NCI-H526 (cell line): ENCODE measurements around the gene PTPN14.
"Not testable (repeated sequence)": the region's sequence is repeated elsewhere in the genome, so short reads cannot be mapped to it uniquely, and the experiment has no call there.

Experiments
- DNase-seq, 2 experiments: peaks; one replicate each; lab custom pipeline; 2025; lab: John Stamatoyannopoulos, UW

The PTPN14 gene

DNA sequence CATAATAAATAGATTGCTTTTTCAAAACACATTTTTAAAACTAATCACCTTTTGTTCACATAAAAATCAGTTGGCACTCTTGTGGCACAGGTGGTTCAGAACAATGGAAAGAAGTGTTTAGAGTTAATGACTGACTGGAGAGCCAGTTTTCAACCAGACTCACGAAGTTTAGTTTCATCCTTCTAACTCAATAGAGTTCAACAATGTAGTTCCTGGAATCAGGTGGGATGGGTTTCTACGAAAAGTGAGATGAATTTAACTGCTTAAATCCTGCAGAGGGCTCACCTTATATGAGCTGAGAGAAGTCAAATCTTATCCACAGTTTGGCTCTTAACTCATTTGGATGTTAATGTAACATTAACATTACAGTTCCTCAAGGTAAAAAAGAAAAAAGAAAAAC is 153.9 kb downstream of the PTPN14 start:
- no peak for DNase-seq

DNA sequence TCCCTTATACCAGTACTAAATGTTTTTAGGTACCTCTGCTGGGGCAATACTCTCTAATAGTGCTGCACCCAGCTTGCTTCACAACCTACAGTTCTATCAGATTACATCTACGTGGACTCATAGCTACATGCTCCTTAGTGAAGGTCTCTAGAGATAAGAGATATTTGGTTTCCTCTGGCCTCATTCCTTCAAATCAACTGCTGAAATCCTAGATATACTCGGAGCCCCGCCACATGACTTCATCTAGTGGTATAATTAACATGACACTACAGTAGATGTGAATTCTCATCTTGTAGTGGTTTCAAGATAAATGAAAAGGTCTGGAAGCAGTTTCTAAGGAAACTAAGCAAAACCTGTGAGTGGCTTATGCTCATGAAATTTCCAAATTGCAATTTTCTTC is 155.1 kb downstream of the PTPN14 start:
- no peak for DNase-seq

DNA sequence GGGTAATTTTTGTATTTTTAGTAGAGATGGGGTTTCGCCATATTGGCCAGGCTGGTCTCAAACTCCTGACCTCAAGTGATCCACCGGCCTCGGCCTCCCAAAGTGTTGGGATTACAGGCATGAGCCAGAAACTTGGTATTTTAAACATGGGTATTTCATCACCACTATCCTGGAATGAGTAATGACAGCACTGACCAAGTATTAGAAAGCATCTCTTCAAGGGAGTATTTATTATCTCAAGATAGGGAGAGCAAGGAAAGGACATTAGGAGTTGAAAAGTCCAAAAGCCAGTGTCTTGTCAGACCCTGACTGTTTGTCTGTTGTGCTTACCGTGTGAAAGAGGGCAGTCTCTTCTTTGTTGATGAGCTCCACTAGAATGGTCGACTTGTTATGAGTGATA is 156.8 kb downstream of the PTPN14 start:
- not testable (repeated sequence) for DNase-seq

DNA sequence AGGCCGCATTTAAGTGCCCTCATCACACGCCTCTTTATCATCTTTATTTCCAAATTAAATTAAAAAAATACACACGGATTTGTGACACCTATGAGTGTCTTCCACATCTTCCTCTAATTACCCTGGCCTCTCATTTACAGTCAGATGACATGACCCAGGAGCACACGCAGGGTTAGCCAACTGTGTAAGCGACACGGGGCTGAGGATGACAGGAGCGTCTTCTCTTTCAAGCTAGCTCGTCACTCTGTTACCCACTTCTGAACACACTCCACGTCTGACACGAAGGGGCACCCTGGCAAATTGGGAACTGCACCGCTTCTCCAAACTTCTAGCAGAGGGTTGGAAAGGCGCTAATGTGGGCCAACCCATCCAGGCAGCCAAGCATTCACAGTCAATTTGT is 158.3 kb downstream of the PTPN14 start:
- no peak for DNase-seq

DNA sequence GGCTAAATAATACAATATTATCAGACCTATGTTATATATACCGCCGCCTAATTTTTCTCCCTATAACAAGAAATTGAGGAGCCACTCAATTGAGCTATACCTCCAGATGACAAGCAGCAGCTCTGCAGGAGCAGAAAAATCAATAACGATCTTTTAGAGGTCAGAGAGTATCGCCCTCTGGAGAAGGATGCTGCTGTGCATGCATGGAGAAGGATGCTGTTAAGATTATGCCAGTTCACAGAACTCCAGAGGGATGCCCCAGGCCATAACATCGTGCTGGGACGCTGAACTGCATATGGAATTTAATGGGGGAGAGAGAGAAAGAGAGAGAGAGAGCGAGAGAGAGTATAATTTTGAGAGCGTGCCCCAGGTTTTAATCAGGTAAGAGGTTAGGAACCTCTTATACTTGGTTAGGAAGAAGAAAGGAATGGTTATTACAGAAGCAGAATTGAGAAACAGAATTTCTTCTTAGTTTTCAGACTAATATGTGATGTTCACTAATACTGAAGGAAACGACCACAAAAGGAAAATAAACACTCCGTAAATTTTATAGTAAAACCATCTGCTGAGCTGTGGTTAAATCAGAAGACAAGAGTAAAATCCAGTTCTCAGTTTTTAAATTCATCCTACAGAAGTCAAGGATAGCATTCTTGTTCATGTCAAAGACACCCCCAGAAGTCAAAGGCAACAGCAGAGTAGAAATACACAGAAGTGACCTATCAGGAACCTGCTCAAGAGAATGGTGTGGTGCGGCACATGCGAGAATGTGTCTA is 159.3 kb downstream of the PTPN14 start:
- no peak for DNase-seq

DNA sequence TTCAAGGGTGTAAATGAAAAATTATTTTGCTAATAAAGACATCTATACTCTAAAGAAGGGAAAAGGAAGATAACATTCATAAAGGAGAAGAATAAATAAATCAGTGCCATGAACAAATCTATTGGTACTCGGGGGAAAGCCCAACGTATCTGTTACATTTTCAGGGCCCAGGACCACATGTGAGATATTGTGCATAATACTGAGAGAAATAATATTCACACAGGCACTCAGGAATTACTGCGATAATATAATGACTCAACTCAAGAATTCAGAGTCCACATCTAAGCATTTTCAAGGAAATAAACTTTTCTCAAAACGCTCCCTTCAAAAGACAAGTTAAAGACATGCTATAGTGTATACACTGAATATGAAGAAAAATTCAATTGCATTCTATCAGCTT is 161.7 kb downstream of the PTPN14 start:
- DNase-seq: no peak

DNA sequence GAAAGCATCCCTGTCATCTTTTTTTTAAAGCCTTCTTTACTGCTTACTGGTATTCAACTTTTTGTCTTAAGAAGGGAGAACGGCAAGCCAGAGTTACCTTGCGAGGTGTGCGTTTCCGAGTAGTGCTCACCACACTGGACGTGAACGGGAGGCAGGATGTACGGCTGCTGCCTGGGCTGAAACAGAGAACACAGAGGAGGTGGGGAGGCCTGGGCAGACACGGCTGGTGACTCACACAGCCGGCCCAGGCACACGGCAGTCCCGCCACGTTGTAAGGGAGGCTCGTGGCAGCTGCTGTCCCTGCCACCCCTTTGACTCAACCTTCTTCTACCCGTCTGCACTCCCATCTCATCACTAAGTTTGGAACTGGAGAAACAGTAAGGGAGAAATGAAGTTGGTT is 164.7 kb downstream of the PTPN14 start:
- DNase-seq: no peak

DNA sequence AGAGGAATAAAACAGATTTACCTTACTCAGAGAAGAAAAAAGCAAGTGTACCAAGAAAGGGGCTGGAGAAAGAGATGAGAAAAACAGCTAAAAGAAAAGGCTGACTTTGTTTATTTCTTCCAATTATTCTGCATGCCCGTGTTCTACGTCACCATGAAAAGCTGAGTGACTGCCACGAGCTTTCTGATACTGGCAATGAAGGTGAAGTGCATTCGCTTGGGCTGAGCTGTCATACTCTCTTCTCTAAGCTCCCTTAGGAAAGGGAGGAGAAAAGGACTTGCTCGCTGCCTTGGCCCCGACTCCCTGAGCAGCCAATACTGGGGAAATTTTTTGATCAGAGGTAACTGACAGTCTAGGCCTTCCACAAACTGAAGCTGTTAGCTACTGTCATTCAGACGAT is 165.1 kb downstream of the PTPN14 start:
- no peak for DNase-seq

DNA sequence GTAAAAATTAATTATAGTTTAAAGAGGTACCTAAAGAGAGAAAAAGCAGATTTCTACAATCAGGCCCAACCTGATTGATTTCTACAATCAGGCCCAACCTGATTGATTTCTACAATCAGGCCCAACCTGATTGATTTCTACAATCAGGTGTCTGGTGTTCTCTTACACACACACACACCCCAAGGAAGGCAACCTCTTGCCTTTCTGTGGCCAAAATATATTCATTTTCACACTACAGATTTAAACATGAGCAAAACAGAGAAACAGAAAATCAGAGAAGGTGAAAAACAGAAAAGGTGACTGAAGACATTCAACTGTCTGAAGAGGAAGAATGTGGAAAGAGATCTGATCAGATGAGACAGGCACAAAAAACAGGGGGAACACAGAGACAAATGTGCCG is 166.0 kb downstream of the PTPN14 start:
- no peak for DNase-seq

DNA sequence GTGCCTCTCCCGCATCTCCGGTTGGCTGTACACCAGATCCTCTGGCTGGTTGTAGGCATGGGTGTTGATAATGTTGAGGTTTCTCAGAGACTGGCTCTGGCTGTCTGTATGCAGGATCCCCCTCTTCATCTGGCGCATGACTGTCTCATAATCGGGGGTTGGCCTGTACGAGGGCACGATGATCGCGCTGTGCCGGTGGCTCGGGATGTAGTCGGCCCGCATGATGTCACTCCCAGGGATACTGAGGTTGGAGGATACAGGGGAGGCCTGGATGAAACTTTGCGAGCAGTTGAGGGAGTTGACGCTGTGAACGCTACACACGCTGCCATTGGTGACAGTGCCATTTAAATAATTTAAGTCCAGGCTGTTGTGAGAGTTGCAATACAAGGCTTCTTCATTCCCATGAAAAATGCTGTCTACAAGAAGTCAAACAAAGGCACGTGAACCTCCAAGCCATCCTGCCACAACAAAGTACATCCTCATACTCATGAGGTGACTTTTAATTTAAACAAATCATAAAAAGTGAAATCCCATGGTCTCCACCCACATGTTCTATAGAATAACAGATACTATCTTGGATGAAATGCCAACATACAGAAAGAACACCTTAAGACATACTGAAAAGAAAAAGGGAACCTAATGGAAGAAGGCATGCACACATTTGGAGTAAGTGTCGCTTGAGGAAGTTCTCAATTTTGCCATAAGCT is 166.9 kb downstream of the PTPN14 start:
- DNase-seq: no peak

DNA sequence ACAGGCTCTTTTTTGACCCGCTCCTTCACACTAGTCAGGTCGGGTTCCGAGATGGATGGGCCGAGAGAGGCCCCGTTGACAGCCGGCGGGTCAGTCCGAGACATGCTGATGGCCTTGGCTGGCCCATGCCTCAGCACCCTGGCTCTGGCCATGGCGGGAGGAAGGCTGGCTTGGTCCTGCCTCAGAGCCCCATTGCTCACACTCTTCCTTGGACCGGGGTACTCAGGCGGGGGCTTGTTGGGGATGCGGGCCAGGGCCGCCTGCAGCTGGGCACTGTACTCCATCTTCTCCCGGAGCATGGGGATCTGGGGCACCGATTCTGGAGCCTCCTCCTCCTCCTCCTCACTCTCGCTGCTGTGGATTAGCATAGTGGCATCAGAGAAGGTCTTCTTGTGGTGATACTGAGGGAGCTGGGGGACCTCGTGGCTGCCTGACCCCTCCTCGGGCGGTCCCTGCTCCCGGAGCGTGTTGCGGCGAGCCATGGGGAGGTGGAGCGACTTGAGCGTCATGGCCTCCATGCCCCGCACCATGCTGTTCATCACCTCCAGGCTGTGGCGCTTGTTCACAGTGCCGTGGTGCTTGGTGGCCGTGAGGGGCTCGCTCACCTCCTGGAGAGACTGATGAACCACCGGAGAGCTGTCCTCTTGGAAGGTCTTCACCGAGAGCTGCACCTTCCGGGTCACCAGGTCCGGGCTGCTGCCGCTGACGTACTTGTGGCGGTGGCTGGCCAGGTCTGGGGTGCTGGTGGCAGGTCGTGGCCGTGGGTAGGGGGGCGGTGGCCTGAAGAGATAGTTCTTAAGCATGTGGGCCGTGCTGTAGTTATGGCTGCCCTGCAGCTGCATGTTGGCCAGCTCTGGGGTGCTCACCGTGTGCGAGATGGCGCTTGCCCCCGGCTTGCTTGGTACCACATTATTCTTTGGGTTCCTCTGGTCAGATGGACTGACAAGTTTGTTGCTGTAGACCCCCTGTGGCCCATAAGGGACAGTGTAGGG is 167.7 kb downstream of the PTPN14 start:
- DNase-seq: no peak

DNA sequence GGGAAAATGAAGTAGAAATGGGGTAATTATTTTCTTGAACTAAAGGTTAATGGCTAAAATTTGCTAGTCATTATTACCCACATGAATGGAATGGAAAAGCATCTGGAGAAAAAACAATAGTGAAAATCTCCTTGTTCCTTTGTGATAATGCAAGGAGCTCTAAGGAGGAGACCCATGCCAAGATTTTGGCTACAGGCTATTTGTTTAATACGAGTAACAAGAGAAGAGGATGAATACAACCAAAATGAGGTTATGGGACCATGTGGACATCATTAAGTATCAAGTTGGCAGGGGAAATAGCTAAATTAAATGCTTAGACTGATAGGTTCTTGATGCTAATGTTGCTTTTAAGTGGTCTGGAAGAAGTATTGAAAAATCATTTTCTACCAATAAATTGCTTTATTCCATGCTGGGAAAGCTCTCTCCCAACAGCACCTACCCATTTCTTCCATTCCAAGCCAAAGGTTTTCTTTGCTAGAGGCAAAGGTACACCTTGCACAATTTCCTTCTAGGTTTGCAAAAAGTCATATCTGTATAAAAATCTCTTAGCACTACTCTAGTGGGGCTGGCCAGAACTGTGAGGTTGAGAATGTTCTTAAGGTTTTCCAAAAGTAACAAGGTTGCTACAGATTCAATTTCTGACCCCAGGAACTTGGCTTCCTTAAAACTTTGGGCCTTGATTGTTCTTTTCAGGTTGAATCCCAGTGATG is 170.3 kb downstream of the PTPN14 start:
- DNase-seq: no peak

DNA sequence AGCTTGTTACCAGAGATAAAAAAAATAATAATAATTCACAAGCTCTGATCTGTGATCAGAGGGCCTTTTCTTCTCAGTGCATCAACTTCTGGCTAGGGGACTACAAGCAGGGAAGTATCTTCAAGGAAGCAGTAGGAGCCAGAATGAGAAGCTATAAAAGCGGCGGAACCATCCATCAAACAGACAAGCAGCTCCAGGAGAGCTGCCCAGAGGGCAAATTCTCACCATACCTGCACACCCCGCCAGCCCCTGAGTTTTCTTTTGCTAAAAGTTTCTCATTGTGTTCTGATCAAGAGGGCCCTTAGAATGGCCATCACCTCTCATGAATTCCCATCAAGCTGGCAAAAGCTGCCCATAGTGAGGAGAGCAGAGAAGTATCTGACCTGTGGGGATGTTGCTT is 171.0 kb downstream of the PTPN14 start:
- no peak for DNase-seq

DNA sequence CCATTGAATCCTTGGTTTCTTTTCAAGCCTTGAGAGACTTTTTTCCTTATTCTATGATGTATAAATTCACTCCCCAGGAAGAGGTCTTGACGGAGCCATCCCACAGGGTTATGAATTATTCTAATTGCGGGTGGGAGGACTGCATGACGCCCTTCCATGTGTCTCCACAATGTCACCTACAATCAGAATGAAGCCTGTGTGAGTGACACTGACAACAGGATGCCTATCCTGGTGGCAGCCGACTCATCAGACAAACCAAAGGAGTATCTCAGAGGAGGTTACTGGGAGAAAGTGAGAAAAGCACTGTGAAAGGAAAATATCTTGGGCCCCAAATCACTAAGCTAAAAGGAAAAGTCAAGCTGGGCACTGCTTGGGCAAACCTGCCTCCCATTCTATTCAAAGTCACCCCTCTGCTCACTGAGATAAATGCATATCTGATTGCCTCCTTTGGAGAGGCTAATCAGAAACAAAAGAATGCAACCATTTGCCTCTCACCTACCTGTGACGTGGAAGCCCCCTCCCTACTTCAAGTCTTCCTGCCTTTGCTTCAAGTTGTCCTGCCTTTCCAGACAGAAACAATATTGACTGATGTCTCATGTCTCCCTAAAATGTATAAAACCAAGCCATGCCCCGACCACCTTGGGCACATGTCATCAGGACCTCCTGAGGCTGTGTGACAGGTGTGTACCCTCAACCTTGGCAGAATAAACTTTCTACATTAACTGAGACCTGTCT is 172.0 kb downstream of the PTPN14 start:
- no peak for DNase-seq

DNA sequence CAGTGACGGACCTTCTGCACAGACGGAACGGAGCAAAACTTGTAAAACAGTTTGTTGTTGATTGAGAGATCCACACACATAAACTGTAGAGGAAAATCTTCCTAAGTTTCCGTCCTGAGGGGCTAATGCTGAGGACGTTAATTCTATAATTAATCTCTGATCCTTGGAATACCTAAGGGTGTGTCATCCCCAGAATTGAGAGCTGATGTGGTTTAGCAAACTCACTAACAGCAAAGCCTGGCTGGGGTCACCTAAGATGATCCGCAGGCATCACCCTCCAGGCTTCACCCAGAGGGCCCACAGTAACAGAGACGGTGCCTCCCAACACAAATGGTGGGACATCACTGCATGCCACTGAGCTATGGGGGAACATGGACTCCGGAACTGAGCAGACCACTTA is 172.9 kb downstream of the PTPN14 start:
- DNase-seq: no peak

DNA sequence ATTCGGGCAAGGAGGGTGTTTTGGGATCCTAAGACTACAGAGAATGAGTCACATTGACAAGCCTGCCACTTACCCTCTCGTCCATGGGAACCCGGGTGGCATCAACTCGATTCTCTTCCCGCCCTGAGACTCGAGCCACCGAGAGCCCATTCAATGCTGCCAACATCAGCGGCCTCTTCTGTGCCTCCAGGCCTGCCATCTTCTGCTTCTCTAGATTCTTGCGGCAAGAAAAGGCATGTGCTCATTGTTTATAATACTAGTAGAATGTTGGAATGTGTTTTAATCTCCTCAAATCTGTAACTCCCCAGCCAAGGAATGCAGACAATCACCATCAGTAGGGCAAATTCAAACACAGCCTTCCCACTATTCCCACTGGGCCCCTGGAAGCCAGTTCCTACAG is 173.5 kb downstream of the PTPN14 start:
- DNase-seq: no peak

DNA sequence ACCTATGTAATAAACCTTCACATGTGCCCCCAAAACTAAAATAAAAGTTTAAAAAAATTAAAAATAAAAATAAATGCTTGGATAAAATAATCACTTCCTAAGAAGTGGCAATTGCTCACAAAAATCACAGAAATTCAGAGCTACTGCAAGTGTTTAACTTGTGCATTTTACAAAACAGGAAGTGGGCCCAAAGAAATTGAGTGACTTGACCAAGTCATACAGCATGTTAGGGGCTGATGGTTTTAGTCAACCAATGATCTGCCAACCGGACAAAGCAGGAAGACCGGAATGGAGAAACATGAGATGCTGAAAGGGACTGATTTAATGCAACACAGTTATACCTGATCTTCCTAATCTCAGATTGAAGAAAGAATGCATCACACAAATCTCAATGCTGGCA is 173.9 kb downstream of the PTPN14 start:
- DNase-seq: no peak

DNA sequence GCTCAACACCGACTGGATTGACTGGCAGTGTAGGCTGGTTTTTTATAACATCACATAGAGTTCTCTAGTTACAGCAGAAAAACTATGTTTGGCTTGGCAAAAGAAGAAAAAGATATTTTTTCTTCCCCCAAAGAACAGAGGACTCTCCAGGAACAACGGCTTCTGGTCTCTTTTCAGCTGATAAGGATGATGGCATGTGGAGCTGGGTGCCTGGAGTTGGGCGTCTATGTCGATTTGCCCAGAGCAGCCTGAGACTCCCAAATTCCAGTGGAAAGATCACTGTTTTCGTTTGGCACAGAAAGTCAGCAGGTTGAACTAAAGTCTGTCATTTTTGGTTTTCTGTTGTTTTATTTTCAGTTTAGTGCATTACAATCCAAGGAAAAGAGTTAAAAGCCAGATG is 179.3 kb downstream of the PTPN14 start:
- no peak for DNase-seq

DNA sequence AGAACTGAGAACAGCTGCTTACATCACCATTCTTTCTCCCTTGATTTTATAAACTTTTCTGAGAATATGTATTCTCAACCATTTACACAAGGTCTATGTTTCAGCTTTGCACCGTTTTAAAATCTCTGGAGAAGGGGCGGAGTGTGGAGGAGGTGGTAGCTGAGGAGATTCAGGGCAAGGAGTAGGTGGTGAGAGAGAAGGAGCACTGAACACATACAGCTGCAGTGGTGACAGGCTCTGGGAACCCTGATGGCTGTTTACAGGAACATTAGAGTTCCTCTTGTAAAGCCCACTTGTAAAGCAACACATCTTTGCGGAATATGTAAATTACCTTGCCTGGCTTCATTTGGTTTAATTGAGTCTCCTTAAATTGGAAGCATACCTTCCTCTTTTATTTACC is 180.8 kb downstream of the PTPN14 start:
- peak in 1 of 2 experiments; percentile 7 for DNase-seq

DNA sequence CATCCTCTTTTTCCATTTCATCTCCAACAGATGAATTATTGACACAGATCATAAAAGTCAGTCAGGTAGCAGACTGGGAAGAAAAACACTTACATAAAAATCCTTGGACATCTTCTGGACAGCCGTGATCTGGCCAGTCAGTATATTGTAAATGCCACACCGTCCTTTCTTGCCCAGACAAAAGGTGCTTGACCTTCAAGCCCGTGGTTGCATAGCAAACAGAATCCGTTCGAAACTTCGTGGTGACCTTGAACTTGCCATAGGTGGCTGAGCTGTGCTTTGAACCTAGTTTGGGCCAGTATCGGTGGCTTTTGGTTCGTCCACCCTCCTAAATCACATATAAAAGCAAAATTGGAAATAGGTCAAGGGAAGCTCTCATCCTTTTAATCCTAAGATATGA is 182.0 kb downstream of the PTPN14 start:
- DNase-seq: no peak

DNA sequence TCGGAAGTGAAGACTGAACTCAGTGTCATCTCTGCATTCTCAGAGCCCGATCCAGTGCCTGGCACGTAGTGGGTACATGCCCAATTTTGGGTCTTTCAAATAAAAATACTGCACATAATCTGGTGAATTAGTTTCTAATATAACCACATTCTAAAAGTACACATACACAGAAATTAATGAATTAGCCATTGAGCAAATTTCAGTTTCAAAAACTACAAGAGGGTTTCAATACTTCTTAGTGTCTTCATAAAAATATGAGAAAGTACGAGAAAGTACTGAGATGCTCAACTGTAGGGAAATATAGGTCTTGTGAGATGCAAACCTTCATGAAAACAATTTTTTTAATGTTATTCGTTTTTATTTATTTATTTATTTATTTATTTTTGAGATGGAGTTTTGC is 183.6 kb downstream of the PTPN14 start:
- DNase-seq: no peak
